Right hindlimb (tissue), 1 donor: ENCODE measurements around the gene TEX19.
"Not testable (repeated sequence)": the region's sequence is repeated elsewhere in the genome, so short reads cannot be mapped to it uniquely, and the experiment has no call there.

Source experiments
- DNase-seq: peaks from one replicate; pipeline ENCODE4 v3.0.0-alpha.2; 2018

The TEX19 gene

GRCh38 chr17:82339634-82340580 is 19.1 kb upstream of the TEX19 start:
- DNase-seq, result no peak

GRCh38 chr17:82342361-82343079 is 16.5 kb upstream of the TEX19 start:
- no peak for DNase-seq

DNA sequence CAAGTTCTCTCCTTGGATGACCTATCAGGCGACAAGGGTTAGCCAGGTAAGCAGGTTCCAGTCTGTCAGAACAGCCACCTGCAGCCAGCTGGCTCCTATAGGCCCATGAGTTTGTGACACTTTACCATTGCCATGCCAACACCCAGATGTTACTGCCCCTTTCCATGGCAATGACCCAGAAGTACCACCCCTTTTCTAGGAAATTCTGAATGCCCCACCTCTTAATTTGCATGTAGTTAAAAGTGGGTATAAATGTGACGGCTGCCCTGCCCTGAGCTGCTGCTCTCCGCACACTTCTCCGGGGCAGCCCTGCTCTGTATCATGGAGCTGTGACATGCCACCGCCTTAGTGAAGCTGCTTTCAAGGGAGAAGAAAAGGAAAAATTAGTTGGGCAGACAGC is 15.5 kb upstream of the TEX19 start:
- DNase-seq, result no peak

DNA sequence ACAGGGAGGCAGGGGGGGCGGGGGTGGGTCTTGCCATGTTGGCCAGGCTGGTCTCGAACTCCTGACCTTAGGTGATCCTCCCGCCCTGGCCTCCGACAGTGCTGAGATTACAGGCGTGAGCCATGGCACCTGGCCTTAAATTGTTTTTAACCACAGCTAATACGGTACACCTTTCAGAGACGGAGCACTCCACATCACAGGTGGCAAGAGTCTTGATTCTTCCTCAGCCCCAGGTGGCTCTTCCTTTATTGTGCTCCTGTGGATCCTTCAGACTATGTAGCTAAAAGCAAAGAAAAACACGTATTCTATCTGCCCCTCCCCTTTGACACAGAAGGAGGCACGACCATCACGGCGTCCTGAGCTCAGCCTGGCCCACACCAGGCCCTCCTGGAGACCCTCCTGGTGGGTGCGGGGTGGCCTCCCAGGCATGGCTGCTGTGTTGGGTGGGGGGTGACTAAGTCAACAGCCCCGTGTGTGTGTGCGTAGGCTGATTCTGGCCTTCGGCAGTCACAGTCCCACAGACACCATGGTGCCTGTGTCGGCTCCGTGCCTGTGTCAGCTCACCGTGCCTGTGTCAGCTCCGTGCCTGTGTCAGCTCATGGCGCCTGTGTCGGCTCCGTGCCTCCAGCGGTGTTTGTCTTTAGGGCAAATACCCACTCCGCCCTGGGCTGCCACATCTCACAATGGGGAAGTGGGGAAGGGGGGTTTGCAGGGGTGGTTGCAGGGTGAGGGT is 14.7 kb upstream of the TEX19 start:
- no peak for DNase-seq

GRCh38 chr17:82345151-82345976 is 13.7 kb upstream of the TEX19 start:
- no peak for DNase-seq

- DNase-seq, result no peak
These were observed 12.4 kb upstream of the TEX19 start for GRCh38 chr17:82346342-82347300.

DNA sequence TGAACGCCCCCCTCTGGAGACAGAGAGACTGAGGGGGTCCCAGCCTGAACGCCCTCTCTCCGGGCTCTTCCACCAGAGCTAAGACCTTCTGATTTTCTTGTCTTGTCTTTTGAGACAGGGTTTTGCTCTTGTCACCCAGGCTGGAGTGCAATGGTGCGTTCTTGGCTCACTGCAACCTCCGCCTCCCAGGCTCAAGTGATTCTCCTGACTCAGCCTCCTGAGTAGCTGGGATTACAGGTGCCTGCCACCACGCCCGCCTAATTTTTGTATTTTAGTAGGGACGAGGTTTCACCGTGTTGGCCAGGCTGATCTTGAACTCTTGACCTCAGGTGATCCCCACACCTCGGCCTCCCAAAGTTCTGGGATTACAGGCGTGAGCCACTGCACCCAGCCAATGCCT is 11.1 kb upstream of the TEX19 start:
- not testable (repeated sequence) for DNase-seq

- no peak for DNase-seq
These were observed 10.6 kb upstream of the TEX19 start for GRCh38 chr17:82348434-82348833.

DNA sequence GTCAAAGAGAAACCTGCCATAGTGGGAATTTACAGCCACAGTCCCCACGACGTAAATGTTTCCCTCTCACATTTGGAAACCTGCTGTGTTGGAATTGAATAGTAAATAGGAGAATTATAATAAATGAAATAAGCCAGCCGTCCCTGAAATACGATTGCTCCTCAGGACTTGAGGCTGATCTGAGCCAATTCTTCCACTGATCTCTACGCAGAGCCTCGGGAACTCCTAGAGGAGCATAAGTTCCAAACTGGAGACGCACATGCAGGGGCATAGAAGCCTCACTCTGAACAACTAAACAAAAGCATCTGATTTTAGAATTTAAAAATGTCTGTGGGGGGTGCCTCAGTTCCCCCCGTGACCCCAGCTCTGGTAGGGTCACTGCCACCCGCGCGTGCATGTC is 10.2 kb upstream of the TEX19 start:
- DNase-seq, result no peak

GRCh38 chr17:82349287-82349701 is 9.8 kb upstream of the TEX19 start:
- no peak for DNase-seq

GRCh38 chr17:82350182-82351030 is 8.6 kb upstream of the TEX19 start:
- no peak for DNase-seq

GRCh38 chr17:82351254-82351712 is 7.8 kb upstream of the TEX19 start:
- no peak for DNase-seq

GRCh38 chr17:82351713-82352488 is 7.1 kb upstream of the TEX19 start:
- DNase-seq, result peak; percentile 88

DNA sequence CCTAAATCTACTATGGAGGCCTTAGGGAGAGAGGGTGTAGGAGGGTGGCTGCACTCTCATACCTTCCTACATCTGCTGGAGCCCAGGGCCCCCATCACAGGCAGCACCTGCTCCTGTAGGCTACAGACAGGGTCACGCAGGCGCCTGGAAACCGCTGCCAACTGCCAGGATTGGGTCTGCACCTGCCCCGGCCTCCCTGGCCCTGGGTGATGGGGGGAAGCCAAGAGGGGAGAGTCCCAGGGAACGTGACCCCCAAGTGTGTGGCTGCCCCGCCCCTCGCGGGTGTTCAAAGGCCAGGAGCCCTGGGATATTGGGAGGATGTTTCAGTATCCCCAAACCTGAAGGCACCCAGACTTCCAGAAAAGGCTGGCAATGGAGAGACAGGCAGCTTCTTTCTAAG is 5.6 kb upstream of the TEX19 start:
- no peak for DNase-seq

DNA sequence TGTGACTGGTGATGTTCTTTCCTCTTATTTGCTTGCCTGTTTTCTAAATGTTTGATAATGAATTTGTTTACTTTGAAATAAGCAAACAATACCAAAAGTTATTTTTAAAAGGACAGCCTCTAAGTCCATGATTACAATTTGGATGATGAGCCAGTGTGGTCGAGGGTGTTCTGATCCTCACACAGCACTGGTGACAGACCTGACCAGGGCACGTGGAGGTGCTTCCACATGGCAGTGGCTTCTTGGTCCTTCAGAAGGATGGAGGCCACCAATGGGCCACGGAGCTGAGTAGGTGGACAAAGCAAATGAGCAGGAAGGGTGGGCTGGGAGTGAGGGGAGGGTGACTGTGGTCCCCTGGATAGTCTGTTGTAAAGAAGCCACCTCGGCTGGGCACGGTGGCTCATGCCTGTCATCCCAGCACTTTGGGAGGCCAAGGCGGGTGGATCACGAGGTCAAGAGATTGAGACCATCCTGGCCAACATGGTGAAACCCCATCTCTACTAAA is 4.2 kb upstream of the TEX19 start:
- DNase-seq, result no peak

- DNase-seq, result peak; percentile 63
These were observed 3.1 kb upstream of the TEX19 start for GRCh38 chr17:82355770-82356427.

DNA sequence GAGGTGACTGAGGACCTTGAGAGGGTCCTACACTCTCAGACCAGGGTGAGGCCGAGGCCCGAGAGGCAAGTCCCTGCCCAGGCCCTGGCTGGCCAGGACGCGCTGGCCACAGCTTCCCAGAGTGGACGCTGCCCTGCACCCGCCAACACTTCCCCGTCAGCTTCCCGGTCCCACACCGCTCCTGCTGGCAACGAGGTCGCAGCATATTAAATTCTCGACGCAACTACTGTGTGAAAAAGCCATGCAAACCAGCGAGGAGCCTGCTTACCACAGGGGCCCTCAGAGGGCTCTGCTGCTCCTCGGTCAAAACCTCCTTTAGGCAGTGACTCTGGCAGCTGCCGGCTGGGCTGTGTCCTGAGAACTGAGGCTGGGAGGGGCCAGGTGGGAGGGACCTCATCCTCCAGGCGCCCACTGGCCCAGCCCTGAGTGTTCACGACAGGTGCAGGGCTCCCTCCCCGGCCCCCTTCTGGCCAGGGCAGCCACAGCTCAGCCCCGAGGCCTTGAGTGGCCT is 2.1 kb upstream of the TEX19 start:
- peak; percentile 38 for DNase-seq

GRCh38 chr17:82357394-82357793 is 1.7 kb upstream of the TEX19 start:
- DNase-seq, result no peak
